Nephron (organoid): ENCODE results near the gene CARMIL1.
A peak's percentile ranks its signal among the peaks of the same experiment; 100 is the strongest.

Experiments used
- H3K27ac Mint-ChIP-seq, 3 experiments: 2 replicates each; pipeline ENCODE4 v1.8.0; 2020; ENCODE audit warnings: mixed read lengths in 3 of 3, mild to moderate bottlenecking in 2 of 3, moderate library complexity in 1 of 3
- H3K27me3 Mint-ChIP-seq: 2 replicates; pipeline ENCODE4 v1.8.0; 2021; ENCODE audit warnings: low read depth, mild to moderate bottlenecking, moderate library complexity, mixed read lengths
- H3K36me3 Mint-ChIP-seq: 2 replicates; pipeline ENCODE4 v1.8.0; 2020; ENCODE audit warnings: low read depth, mixed read lengths
- H3K4me1 Mint-ChIP-seq: 2 replicates; pipeline ENCODE4 v1.8.0; 2020; ENCODE audit warnings: mixed read lengths
- H3K4me3 Mint-ChIP-seq, 3 experiments: 2 replicates each; pipeline ENCODE4 v1.8.0; 2020; ENCODE audit warnings: mild to moderate bottlenecking in 3 of 3, mixed read lengths in 3 of 3, moderate library complexity in 2 of 3
- H3K9me3 Mint-ChIP-seq: 2 replicates; pipeline ENCODE4 v1.8.0; 2020; ENCODE audit warnings: mixed read lengths
- CTCF ChIP-seq, 3 experiments: fragments of 200-600 bp; sonication (generic); IDR thresholded peaks; one replicate each; pipeline ENCODE4 v1.5.0; 2021; ENCODE audit warnings: antibody characterized with exemption in 3 of 3; ENCODE audit not compliant: unreplicated experiment in 3 of 3

The CARMIL1 gene

DNA sequence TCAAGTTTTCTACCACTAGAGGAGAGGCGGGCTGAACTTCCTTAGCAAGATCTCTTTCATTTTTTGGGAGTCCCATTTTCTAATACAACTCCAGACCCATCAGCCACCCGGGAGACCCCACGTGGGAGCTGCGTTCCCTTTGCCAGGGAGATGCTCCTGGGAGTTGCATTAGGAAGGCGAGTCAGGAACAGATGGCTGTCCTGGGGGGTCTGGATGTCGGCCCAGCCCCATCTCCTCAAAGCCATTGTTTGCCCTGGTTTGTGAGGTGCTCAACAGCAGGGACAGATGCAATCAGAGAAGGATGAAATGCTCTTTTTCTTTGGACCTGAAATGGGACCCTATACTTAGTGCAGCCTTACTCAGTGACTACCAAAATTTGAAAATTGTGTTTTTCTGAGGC lies 39.4 kb downstream of the CARMIL1 start:
- H3K4me1 Mint-ChIP-seq: peaks cover 17% of the 10 kb centered on the region
- no peak for TF ChIP-seq CTCF (IDR thresholded peaks at IDR 0.05; ENCODE audit: unreplicated experiment in 3 of 3)
- no peak overlapping the region for H3K4me3 Mint-ChIP-seq

GRCh38 chr6:25320459-25320858 lies 41.3 kb downstream of the CARMIL1 start:
- no peak overlapping the region for H3K27ac Mint-ChIP-seq
- TF ChIP-seq CTCF (IDR thresholded peaks at IDR 0.05; ENCODE audit: unreplicated experiment in 3 of 3): no peak
- no peaks in the 10 kb centered on the region for H3K36me3 Mint-ChIP-seq
- H3K27me3 Mint-ChIP-seq: no peaks in the 10 kb centered on the region
- no peaks in the 10 kb centered on the region for H3K9me3 Mint-ChIP-seq
- H3K4me3 Mint-ChIP-seq: no peak overlapping the region
- H3K4me1 Mint-ChIP-seq: peaks cover 18% of the 10 kb centered on the region

More for the DNA sequence above, 39.4 kb downstream of the CARMIL1 start:
- Mint-ChIP-seq H3K9me3 (no peaks in the 10 kb centered on the region), H3K27me3 (no peaks in the 10 kb centered on the region), H3K27ac (no peak overlapping the region), H3K36me3 (no peaks in the 10 kb centered on the region)

GRCh38 chr6:25322692-25323091 lies 43.5 kb downstream of the CARMIL1 start:
- TF ChIP-seq CTCF (IDR thresholded peaks at IDR 0.05; ENCODE audit: unreplicated experiment in 3 of 3): no peak
- H3K4me1 Mint-ChIP-seq: peaks cover 11% of the 10 kb centered on the region
- no peak overlapping the region for H3K4me3 Mint-ChIP-seq
- no peaks in the 10 kb centered on the region for H3K27me3 Mint-ChIP-seq
- H3K9me3 Mint-ChIP-seq: no peaks in the 10 kb centered on the region
- H3K36me3 Mint-ChIP-seq: no peaks in the 10 kb centered on the region
- peak overlapping the region in 2 of 3 experiments; percentile 2 to 51 for H3K27ac Mint-ChIP-seq

DNA sequence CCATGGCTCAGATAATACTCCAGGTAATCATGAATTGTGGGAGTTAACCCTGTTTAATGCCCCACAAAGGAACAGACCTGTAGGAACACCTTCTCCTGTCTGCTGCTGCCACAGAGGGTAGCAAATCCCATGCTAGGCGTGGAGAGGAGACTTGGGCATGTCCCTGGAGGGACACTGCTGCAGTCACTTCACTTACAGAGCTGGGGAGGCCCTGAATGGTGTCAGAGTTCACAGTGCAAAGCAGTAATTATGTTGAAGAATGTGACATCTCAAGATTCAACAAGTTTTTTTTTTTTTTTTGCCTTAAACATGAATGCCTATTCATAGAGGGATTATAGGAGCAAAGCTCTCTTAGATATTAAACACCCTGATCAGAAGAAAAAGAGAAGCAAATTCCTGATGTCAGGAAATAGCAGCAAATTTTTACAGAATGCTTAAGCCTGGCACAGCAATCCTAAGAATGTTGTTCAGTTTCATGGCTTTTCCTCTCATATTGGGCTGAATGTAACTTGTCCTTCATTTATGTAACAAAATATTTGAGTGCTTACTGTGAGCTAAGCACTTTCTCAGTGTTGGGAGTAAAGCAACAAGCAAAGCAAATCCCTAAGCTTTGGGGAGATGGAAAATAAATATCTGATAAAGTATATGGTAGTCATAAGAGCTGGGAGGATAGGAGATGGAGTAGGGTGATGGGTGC lies 45.0 kb downstream of the CARMIL1 start:
- H3K36me3 Mint-ChIP-seq: no peaks in the 10 kb centered on the region
- H3K27ac Mint-ChIP-seq: peak overlapping the region in 2 of 3 experiments; percentile 2 to 5
- no peak for TF ChIP-seq CTCF (IDR thresholded peaks at IDR 0.05; ENCODE audit: unreplicated experiment in 3 of 3)
- H3K27me3 Mint-ChIP-seq: no peaks in the 10 kb centered on the region
- H3K9me3 Mint-ChIP-seq: no peaks in the 10 kb centered on the region
- no peak overlapping the region for H3K4me3 Mint-ChIP-seq
- H3K4me1 Mint-ChIP-seq: peaks cover 11% of the 10 kb centered on the region

- TF ChIP-seq CTCF (IDR thresholded peaks at IDR 0.05; ENCODE audit: unreplicated experiment in 3 of 3): no peak
- Mint-ChIP-seq H3K27ac (no peak overlapping the region), H3K4me3 (no peak overlapping the region), H3K27me3 (no peaks in the 10 kb centered on the region), H3K9me3 (no peaks in the 10 kb centered on the region), H3K36me3 (no peaks in the 10 kb centered on the region), H3K4me1 (peaks cover 18% of the 10 kb centered on the region)
Measured at GRCh38 chr6:25326126-25326525, 47.0 kb downstream of the CARMIL1 start.

- TF ChIP-seq CTCF (IDR thresholded peaks at IDR 0.05; ENCODE audit: unreplicated experiment in 3 of 3): no peak
- Mint-ChIP-seq H3K36me3 (no peaks in the 10 kb centered on the region), H3K27me3 (no peaks in the 10 kb centered on the region), H3K4me3 (no peak overlapping the region), H3K27ac (no peak overlapping the region), H3K9me3 (no peaks in the 10 kb centered on the region), H3K4me1 (peaks cover 23% of the 10 kb centered on the region)
Measured at GRCh38 chr6:25326960-25327359, 47.8 kb downstream of the CARMIL1 start.
